Trophoblast cell (in vitro differentiated cells and primary cell): ENCODE data around the gene SOX6.

Source experiments
- DNase-seq, 2 donors: peaks; one replicate each; pipeline ENCODE4 v3.0.0-alpha.2; 2016
- H2AFZ ChIP-seq: 2 replicates; pipeline ENCODE4 v1.6.1; 2013; ENCODE audit warnings: low read length, moderate library complexity, mild to moderate bottlenecking; ENCODE audit not compliant: insufficient read depth, poor library complexity
- H2AK5ac ChIP-seq: 2 replicates; pipeline ENCODE4 v1.6.1; 2013; ENCODE audit warnings: mild to moderate bottlenecking, low read length
- H2BK120ac ChIP-seq: 2 replicates; pipeline ENCODE4 v1.6.1; 2013; ENCODE audit warnings: low read length, mild to moderate bottlenecking, moderate library complexity; ENCODE audit not compliant: insufficient read depth, poor library complexity
- H2BK12ac ChIP-seq: 2 replicates; pipeline ENCODE4 v1.6.1; 2013; ENCODE audit warnings: mild to moderate bottlenecking, low read length, moderate library complexity
- H2BK5ac ChIP-seq: 2 replicates; pipeline ENCODE4 v1.6.1; 2013; ENCODE audit warnings: low read length, low read depth, moderate library complexity, mild to moderate bottlenecking; ENCODE audit not compliant: poor library complexity
- H3K14ac ChIP-seq: 2 replicates; pipeline ENCODE4 v1.6.1; 2013; ENCODE audit warnings: mild to moderate bottlenecking, low read length
- H3K18ac ChIP-seq: 2 replicates; pipeline ENCODE4 v1.6.1; 2013; ENCODE audit warnings: mild to moderate bottlenecking, low read length
- H3K23ac ChIP-seq: 2 replicates; pipeline ENCODE4 v1.6.1; 2013; ENCODE audit warnings: low read length
- H3K27ac ChIP-seq: 2 replicates; pipeline ENCODE4 v1.5.1; 2013; ENCODE audit warnings: low read depth, mild to moderate bottlenecking, inconsistent platforms, low read length, moderate library complexity
- H3K27me3 ChIP-seq: 2 replicates; pipeline ENCODE4 v1.6.1; 2013; ENCODE audit warnings: inconsistent platforms, mild to moderate bottlenecking, low read length, moderate library complexity; ENCODE audit not compliant: insufficient read depth
- H3K36me3 ChIP-seq, 2 experiments: 1 replicate in 1 of 2; 2 replicates in 1 of 2; pipeline ENCODE4 v1.6.1; 2013; ENCODE audit warnings: low read length in 2 of 2, mild to moderate bottlenecking in 2 of 2, moderate library complexity in 1 of 2; ENCODE audit not compliant: insufficient read depth in 2 of 2, control insufficient read depth in 1 of 2
- H3K4ac ChIP-seq: 2 replicates; pipeline ENCODE4 v1.6.1; 2013; ENCODE audit warnings: low read depth, mild to moderate bottlenecking, low read length, moderate library complexity
- H3K4me1 ChIP-seq, 2 experiments: 1 replicate in 1 of 2; 2 replicates in 1 of 2; pipeline ENCODE4 v1.6.1; 2013; ENCODE audit warnings: low read length in 2 of 2, mild to moderate bottlenecking in 2 of 2, moderate library complexity in 1 of 2; ENCODE audit not compliant: insufficient read depth in 2 of 2, control insufficient read depth in 1 of 2
- H3K4me2 ChIP-seq: 2 replicates; pipeline ENCODE4 v1.6.1; 2013; ENCODE audit warnings: inconsistent platforms, mild to moderate bottlenecking, low read length, moderate library complexity
- H3K4me3 ChIP-seq: 2 replicates; pipeline ENCODE4 v1.5.1; 2013; ENCODE audit warnings: mild to moderate bottlenecking, low read depth, low read length, inconsistent platforms
- H3K79me1 ChIP-seq: one replicate; pipeline ENCODE4 v1.6.1; 2013; ENCODE audit warnings: low read length
- H3K79me2 ChIP-seq: 2 replicates; pipeline ENCODE4 v1.6.1; 2013; ENCODE audit warnings: low read length, mild to moderate bottlenecking; ENCODE audit not compliant: control insufficient read depth, insufficient read depth, poor library complexity
- H3K9ac ChIP-seq: 2 replicates; pipeline ENCODE4 v1.6.1; 2013; ENCODE audit warnings: mild to moderate bottlenecking, low read length
- H3K9me3 ChIP-seq: 2 replicates; pipeline ENCODE4 v1.6.1; 2013; ENCODE audit warnings: low read depth, mild to moderate bottlenecking, control low read depth, inconsistent platforms, low read length; ENCODE audit not compliant: insufficient read depth
- H4K12ac ChIP-seq: 2 replicates; pipeline ENCODE4 v1.6.1; 2013; ENCODE audit warnings: low read depth, mild to moderate bottlenecking, low read length, moderate library complexity
- H4K8ac ChIP-seq: 2 replicates; pipeline ENCODE4 v1.6.1; 2013; ENCODE audit warnings: low read depth, mild to moderate bottlenecking, low read length, moderate library complexity
- H4K91ac ChIP-seq: one replicate; pipeline ENCODE4 v1.6.1; 2013; ENCODE audit warnings: low read depth, mild to moderate bottlenecking, low read length, moderate library complexity
- WGBS: extraction: QIAGEN DNeasy Blood & Tissue Kit; methylation state at CpG from one replicate; pipeline ENCODE4 v1.1.7; 2013; ENCODE audit warnings: missing lambda C conversion rate; ENCODE audit not compliant: insufficient read length, insufficient coverage; ENCODE audit errors: extremely low coverage; 5-methylcytosine and 5-hydroxymethylcytosine counted together

The SOX6 gene

DNA sequence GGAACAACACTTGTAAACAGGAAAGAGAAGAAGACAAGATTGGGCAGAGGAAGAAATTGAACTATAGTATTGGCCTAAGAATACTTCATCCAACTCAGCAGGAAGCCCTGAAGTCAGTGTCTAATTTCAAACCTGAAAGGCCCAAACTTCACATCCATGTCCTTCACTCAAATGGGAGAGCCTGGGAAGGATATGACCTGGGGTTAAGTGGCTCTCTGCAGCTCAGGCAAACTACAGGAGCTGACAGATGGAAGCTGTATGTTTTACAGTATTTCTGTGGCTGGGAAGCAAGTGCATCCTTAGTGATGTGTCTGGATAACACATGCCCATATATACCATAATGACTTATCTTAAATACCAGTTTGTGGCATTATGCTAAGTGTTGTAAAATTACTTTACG lies 196.2 kb downstream of the SOX6 start:
- WGBS = no CpG with 5 or more reads among the region's 1 CpG
- Histone ChIP-seq H3K18ac (no peak overlapping the region), H4K12ac (no peak overlapping the region), H4K91ac (no peak overlapping the region), H3K36me3 (no peaks in the 10 kb centered on the region), H2AFZ (no peak overlapping the region), H3K79me2 (no peaks in the 10 kb centered on the region), H3K4ac (no peak overlapping the region), H3K79me1 (no peaks in the 10 kb centered on the region), H3K27ac (no peak overlapping the region), H2AK5ac (no peak overlapping the region), H2BK12ac (no peak overlapping the region), H3K4me2 (no peak overlapping the region), H3K9ac (no peak overlapping the region), H3K4me1 (no peaks in the 10 kb centered on the region), H3K27me3 (no peaks in the 10 kb centered on the region), H3K14ac (no peak overlapping the region), H2BK120ac (no peak overlapping the region), H2BK5ac (no peak overlapping the region), H3K4me3 (no peak overlapping the region), H3K23ac (no peak overlapping the region), H3K9me3 (no peaks in the 10 kb centered on the region), H4K8ac (no peak overlapping the region)
- DNase-seq = no peak

DNA sequence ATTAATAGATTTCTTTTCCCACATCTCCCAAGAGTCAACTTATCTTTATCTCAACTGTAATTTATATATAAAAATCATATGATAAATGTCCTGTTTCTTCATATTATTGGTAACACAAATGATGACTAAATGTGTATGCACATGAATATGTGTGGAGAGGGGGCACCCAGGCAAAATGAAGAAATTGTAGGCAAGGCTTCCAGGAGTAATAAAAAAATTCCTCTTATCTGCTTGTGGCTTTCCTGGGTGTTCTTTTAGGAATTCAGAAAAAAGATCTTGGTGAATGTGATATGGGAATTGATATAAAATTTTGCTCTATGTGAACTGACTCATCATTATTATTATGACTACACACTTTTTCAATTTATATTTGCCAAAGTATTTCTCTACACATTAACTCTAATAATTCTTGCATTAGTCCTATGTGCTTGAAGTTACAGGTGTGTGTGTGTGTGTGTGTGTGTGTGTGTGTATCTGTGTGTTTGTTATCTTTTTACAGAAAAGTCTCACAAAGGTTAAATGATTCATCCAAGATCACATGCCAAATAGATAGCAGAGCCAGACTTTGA lies 197.8 kb downstream of the SOX6 start:
- Histone ChIP-seq H4K91ac (no peak overlapping the region), H2AK5ac (no peak overlapping the region), H3K27me3 (no peaks in the 10 kb centered on the region), H2BK5ac (no peak overlapping the region), H4K8ac (no peak overlapping the region), H3K23ac (no peak overlapping the region), H3K4me3 (no peak overlapping the region), H3K79me2 (no peaks in the 10 kb centered on the region), H3K4me2 (no peak overlapping the region), H4K12ac (no peak overlapping the region), H3K79me1 (peaks cover 2% of the 10 kb centered on the region), H3K4me1 (peaks cover 0 to 2% of the 10 kb centered on the region in 2 experiments), H2BK120ac (no peak overlapping the region), H3K9me3 (no peaks in the 10 kb centered on the region), H3K18ac (no peak overlapping the region), H3K27ac (no peak overlapping the region), H2AFZ (no peak overlapping the region), H3K14ac (no peak overlapping the region), H3K36me3 (no peaks in the 10 kb centered on the region), H3K4ac (no peak overlapping the region), H3K9ac (no peak overlapping the region), H2BK12ac (no peak overlapping the region)
- DNase-seq = no peak

DNA sequence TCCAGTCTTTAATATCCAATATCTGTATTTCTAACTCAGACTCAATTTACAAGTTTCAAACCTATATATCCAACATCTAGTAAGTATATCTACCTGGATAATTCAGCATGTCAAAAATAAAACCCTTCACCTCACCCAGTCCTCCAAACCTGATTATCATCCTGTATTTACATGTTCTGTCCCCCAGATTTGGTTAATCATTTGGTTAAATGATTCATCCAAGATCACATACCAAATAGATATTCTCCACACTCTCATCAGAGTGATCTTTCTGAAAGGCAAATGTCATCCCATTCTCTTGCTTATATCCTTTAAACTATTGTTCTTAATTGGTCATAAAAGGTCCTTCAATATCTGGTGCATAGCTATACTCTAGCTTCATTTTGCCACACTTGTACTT lies 199.0 kb downstream of the SOX6 start:
- Histone ChIP-seq H3K4ac (no peak overlapping the region), H3K4me3 (no peak overlapping the region), H2BK5ac (no peak overlapping the region)

DNA sequence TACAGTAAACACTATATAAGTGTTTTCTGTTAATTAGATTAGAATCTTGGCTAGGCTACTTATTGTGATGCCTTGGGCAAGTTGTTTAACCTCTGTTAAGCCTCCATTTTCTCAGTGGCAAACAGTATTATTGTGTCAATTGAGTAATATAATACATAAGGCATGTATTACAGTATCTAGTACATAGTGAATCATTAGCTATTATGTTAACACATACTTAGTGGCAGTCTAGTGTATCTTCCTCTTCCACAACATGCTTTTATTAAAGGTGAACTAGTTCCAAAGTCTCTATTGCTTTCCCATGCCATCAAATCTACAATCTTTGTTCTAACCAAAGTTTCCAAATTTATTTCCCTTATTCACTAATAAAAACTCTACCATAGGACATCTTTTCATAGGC lies 200.9 kb downstream of the SOX6 start:
- Histone ChIP-seq H3K79me2 (no peaks in the 10 kb centered on the region), H2BK5ac (no peak overlapping the region), H3K9me3 (no peaks in the 10 kb centered on the region), H2AK5ac (no peak overlapping the region), H3K27ac (no peak overlapping the region), H3K36me3 (no peaks in the 10 kb centered on the region), H4K12ac (no peak overlapping the region), H4K91ac (no peak overlapping the region), H2BK12ac (no peak overlapping the region), H3K4ac (no peak overlapping the region), H3K4me2 (no peak overlapping the region), H3K79me1 (peaks cover 2% of the 10 kb centered on the region), H3K23ac (no peak overlapping the region), H2AFZ (no peak overlapping the region), H2BK120ac (no peak overlapping the region), H4K8ac (no peak overlapping the region), H3K4me3 (no peak overlapping the region), H3K14ac (no peak overlapping the region), H3K18ac (no peak overlapping the region), H3K4me1 (peaks cover 0 to 3% of the 10 kb centered on the region in 2 experiments), H3K27me3 (no peaks in the 10 kb centered on the region), H3K9ac (no peak overlapping the region)
- no peak for DNase-seq

More for the DNA sequence above, 199.0 kb downstream of the SOX6 start:
- no peak for DNase-seq
- Histone ChIP-seq H4K8ac (no peak overlapping the region), H3K79me1 (peaks cover 2% of the 10 kb centered on the region), H3K23ac (no peak overlapping the region), H3K36me3 (no peaks in the 10 kb centered on the region), H3K9me3 (no peaks in the 10 kb centered on the region), H3K18ac (no peak overlapping the region), H4K91ac (no peak overlapping the region), H3K27ac (no peak overlapping the region), H2BK12ac (no peak overlapping the region), H3K4me2 (no peak overlapping the region), H2AFZ (no peak overlapping the region), H2AK5ac (no peak overlapping the region), H3K79me2 (no peaks in the 10 kb centered on the region), H3K4me1 (peaks cover 0 to 3% of the 10 kb centered on the region in 2 experiments), H3K9ac (no peak overlapping the region), H3K14ac (no peak overlapping the region), H3K27me3 (no peaks in the 10 kb centered on the region), H2BK120ac (no peak overlapping the region), H4K12ac (no peak overlapping the region)
